Neural cell (in vitro differentiated cells): ENCODE measurements around the gene ACTG2.

Experiments
- CTCF ChIP-seq: fragments of 450-650 bp; IDR thresholded peaks from 2 replicates; pipeline ENCODE4 v1.5.1; 2014; ENCODE audit warnings: antibody characterized with exemption, mild to moderate bottlenecking, moderate library complexity; ENCODE audit not compliant: poor library complexity, severe bottlenecking
- EP300 ChIP-seq: fragments of 450-650 bp; conservative IDR thresholded peaks from 2 replicates; pipeline ENCODE4 v1.6.1; 2014; ENCODE audit warnings: antibody characterized with exemption, mild to moderate bottlenecking, moderate library complexity; ENCODE audit not compliant: poor library complexity, severe bottlenecking
- EZH2 ChIP-seq: fragments of 200-600, 300-800 bp; shearing (Covaris generic), sonication (generic); IDR thresholded peaks from 2 replicates; pipeline ENCODE4 v1.6.1; 2014; ENCODE audit warnings: antibody characterized with exemption, low read length, borderline replicate concordance, mild to moderate bottlenecking; ENCODE audit not compliant: insufficient read depth, poor library complexity, severe bottlenecking
- POLR2AphosphoS5 ChIP-seq: IDR thresholded peaks from 2 replicates; pipeline ENCODE4 v1.6.1; 2012
- RAD21 ChIP-seq: fragments of 450-650 bp; conservative IDR thresholded peaks from 2 replicates; pipeline ENCODE4 v1.6.1; 2014; ENCODE audit warnings: antibody characterized with exemption, mild to moderate bottlenecking, moderate library complexity
- SMC3 ChIP-seq: fragments of 450-650 bp; conservative IDR thresholded peaks from 2 replicates; pipeline ENCODE4 v1.6.1; 2014; ENCODE audit warnings: antibody characterized with exemption, mild to moderate bottlenecking, moderate library complexity; ENCODE audit not compliant: poor library complexity
- TAF1 ChIP-seq: IDR thresholded peaks from 2 replicates; pipeline ENCODE4 v1.6.1; 2012; ENCODE audit warnings: low read depth

- no peak for TF ChIP-seq POLR2AphosphoS5
- no peak for TF ChIP-seq TAF1
- no peak for TF ChIP-seq CTCF
- TF ChIP-seq RAD21: no peak
- no peak for TF ChIP-seq EZH2
- no peak for TF ChIP-seq SMC3
- TF ChIP-seq EP300: no peak
Measured at GRCh38 chr2:73913414-73914054, 20.7 kb downstream of the ACTG2 start.
